Measurements from ENCODE around the gene FAM136A. TPM values are rescaled to one million over a fixed set of nuclear protein-coding genes. Genes with fewer than 3 reads are reported as not detected.

The FAM136A gene
- total and polyA plus RNA-seq, 2 of the 13 experiments (the other 11 are each of a cell fraction or from before 2014, with no cell fraction given): 77.8 to 126 TPM

DNA sequence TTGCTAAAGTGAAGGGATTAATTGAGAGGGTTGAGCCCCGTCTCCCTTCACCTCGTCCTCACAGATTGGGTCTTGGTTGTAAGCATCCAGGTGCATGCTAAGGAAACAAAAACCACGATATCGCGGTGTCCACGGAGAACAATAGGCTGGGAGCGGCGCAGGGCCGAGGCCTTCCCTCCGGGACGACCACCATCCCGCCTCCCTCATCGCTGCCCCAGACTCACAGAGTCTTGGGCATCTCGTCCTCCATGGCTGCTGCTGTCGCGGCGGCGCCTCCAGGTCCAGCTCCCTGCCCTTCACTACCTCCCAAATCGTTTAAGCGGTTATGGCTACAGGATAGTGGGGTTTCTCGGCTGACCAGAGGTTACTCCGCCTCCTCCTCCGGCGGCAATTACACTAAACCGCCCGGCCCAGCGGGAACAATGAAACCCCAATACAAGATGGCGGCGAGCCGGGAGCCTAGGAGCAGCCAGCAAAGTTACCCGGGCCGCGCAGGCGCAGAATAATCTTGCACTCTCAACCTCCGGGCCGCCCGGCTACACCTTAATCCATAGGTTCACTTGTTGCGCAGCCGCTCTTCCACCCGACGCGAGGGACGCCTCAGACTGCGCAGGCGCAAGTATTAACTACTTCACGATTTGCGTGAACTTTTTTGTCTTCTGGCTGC, 53.6 kb downstream of the FAM136A start, which contains the start of gene TIA1 (continued):
- TF ChIP-seq, protein P1, sequence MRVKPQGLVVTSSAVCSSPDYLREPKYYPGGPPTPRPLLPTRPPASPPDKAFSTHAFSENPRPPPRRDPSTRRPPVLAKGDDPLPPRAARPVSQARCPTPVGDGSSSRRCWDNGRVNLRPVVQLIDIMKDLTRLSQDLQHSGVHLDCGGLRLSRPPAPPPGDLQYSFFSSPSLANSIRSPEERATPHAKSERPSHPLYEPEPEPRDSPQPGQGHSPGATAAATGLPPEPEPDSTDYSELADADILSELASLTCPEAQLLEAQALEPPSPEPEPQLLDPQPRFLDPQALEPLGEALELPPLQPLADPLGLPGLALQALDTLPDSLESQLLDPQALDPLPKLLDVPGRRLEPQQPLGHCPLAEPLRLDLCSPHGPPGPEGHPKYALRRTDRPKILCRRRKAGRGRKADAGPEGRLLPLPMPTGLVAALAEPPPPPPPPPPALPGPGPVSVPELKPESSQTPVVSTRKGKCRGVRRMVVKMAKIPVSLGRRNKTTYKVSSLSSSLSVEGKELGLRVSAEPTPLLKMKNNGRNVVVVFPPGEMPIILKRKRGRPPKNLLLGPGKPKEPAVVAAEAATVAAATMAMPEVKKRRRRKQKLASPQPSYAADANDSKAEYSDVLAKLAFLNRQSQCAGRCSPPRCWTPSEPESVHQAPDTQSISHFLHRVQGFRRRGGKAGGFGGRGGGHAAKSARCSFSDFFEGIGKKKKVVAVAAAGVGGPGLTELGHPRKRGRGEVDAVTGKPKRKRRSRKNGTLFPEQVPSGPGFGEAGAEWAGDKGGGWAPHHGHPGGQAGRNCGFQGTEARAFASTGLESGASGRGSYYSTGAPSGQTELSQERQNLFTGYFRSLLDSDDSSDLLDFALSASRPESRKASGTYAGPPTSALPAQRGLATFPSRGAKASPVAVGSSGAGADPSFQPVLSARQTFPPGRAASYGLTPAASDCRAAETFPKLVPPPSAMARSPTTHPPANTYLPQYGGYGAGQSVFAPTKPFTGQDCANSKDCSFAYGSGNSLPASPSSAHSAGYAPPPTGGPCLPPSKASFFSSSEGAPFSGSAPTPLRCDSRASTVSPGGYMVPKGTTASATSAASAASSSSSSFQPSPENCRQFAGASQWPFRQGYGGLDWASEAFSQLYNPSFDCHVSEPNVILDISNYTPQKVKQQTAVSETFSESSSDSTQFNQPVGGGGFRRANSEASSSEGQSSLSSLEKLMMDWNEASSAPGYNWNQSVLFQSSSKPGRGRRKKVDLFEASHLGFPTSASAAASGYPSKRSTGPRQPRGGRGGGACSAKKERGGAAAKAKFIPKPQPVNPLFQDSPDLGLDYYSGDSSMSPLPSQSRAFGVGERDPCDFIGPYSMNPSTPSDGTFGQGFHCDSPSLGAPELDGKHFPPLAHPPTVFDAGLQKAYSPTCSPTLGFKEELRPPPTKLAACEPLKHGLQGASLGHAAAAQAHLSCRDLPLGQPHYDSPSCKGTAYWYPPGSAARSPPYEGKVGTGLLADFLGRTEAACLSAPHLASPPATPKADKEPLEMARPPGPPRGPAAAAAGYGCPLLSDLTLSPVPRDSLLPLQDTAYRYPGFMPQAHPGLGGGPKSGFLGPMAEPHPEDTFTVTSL (CRISPR knock-in tag; IDR thresholded peaks at IDR 0.05; ENCODE audit: borderline replicate concordance): peak; percentile 55; the same call in 1 of the 2 replicates
- TF ChIP-seq, protein P2, sequence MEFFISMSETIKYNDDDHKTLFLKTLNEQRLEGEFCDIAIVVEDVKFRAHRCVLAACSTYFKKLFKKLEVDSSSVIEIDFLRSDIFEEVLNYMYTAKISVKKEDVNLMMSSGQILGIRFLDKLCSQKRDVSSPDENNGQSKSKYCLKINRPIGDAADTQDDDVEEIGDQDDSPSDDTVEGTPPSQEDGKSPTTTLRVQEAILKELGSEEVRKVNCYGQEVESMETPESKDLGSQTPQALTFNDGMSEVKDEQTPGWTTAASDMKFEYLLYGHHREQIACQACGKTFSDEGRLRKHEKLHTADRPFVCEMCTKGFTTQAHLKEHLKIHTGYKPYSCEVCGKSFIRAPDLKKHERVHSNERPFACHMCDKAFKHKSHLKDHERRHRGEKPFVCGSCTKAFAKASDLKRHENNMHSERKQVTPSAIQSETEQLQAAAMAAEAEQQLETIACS (CRISPR knock-in tag; IDR thresholded peaks at IDR 0.05): no peak
- TF ChIP-seq ZNF614 (CRISPR knock-in tag; IDR thresholded peaks at IDR 0.05; ENCODE audit: borderline replicate concordance) (peak; percentile 84; the same call in 1 of the 2 replicates), ZFP90 (CRISPR knock-in tag; IDR thresholded peaks at IDR 0.05; ENCODE audit: borderline replicate concordance) (peak; percentile 55; the same call in 1 of the 2 replicates), ZNF329 (CRISPR knock-in tag; IDR thresholded peaks at IDR 0.05; ENCODE audit: low read depth) (peak; percentile 72; the same call in 1 of the 2 replicates)
- TF ChIP-seq, protein P3, sequence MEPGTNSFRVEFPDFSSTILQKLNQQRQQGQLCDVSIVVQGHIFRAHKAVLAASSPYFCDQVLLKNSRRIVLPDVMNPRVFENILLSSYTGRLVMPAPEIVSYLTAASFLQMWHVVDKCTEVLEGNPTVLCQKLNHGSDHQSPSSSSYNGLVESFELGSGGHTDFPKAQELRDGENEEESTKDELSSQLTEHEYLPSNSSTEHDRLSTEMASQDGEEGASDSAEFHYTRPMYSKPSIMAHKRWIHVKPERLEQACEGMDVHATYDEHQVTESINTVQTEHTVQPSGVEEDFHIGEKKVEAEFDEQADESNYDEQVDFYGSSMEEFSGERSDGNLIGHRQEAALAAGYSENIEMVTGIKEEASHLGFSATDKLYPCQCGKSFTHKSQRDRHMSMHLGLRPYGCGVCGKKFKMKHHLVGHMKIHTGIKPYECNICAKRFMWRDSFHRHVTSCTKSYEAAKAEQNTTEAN (CRISPR knock-in tag; conservative IDR thresholded peaks at IDR 0.05): peak; percentile 39; the same call in 1 of the 2 replicates
- TF ChIP-seq, protein P4, sequence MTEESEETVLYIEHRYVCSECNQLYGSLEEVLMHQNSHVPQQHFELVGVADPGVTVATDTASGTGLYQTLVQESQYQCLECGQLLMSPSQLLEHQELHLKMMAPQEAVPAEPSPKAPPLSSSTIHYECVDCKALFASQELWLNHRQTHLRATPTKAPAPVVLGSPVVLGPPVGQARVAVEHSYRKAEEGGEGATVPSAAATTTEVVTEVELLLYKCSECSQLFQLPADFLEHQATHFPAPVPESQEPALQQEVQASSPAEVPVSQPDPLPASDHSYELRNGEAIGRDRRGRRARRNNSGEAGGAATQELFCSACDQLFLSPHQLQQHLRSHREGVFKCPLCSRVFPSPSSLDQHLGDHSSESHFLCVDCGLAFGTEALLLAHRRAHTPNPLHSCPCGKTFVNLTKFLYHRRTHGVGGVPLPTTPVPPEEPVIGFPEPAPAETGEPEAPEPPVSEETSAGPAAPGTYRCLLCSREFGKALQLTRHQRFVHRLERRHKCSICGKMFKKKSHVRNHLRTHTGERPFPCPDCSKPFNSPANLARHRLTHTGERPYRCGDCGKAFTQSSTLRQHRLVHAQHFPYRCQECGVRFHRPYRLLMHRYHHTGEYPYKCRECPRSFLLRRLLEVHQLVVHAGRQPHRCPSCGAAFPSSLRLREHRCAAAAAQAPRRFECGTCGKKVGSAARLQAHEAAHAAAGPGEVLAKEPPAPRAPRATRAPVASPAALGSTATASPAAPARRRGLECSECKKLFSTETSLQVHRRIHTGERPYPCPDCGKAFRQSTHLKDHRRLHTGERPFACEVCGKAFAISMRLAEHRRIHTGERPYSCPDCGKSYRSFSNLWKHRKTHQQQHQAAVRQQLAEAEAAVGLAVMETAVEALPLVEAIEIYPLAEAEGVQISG (CRISPR knock-in tag; IDR thresholded peaks at IDR 0.05): no peak
- TF ChIP-seq, protein P5, sequence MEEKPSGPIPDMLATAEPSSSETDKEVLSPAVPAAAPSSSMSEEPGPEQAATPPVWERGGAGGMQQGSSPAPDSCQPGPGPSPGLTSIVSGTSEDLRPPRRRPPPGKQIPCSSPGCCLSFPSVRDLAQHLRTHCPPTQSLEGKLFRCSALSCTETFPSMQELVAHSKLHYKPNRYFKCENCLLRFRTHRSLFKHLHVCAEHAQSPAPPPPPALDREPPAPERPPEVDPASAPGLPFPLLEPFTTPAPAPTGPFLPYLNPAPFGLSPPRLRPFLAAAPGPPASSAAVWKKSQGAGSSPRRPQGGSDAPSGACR (CRISPR knock-in tag; IDR thresholded peaks at IDR 0.05): no peak
- TF ChIP-seq, protein P6, sequence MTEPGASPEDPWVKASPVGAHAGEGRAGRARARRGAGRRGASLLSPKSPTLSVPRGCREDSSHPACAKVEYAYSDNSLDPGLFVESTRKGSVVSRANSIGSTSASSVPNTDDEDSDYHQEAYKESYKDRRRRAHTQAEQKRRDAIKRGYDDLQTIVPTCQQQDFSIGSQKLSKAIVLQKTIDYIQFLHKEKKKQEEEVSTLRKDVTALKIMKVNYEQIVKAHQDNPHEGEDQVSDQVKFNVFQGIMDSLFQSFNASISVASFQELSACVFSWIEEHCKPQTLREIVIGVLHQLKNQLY (CRISPR knock-in tag; IDR thresholded peaks at IDR 0.05): no peak
- TF ChIP-seq, protein P7, sequence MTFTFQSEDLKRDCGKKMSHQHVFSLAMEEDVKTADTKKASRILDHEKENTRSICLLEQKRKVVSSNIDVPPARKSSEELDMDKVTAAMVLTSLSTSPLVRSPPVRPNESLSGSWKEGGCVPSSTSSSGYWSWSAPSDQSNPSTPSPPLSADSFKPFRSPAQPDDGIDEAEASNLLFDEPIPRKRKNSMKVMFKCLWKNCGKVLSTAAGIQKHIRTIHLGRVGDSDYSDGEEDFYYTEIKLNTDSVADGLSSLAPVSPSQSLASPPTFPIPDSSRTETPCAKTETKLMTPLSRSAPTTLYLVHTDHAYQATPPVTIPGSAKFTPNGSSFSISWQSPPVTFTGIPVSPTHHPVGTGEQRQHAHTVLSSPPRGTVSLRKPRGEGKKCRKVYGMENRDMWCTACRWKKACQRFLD (CRISPR knock-in tag; IDR thresholded peaks at IDR 0.05; ENCODE audit: borderline replicate concordance): 0 out of 2 replicates have a peak, but pooled peaks have one; percentile 37

All from HepG2 (cell line).